A673 (cell line): ENCODE results near the gene ADAMTS3. TPM values are rescaled to one million over a fixed set of nuclear protein-coding genes. Genes with fewer than 3 reads are reported as not detected.
A peak's percentile ranks its signal among the peaks of the same experiment; 100 is the strongest.

Experiments
- BruUV-seq: library from RNA; stranded (reverse); fragments of 400-500 nt; replicated peaks from 2 replicates; lab custom pipeline; 2021; lab: Mats Ljungman, UMichigan
- CTCF ChIA-PET: fragments of 300-600 bp; sonication (Branson Sonifier 250); formaldehyde crosslinking; loops from one replicate; lab custom pipeline; 2022; ENCODE audit warnings: antibody characterized with exemption; lab: Charles Lee
- POLR2A ChIA-PET: fragments of 300-600 bp; sonication (Branson Sonifier 250); formaldehyde crosslinking; loops from one replicate; lab custom pipeline; 2022; ENCODE audit warnings: antibody characterized with exemption; ENCODE audit not compliant: low non-redundant PET; lab: Charles Lee
- DNase-seq: peaks from one replicate; pipeline ENCODE4 v3.0.0-alpha.2; 2015; ENCODE audit warnings: low spot score
- H3K27ac ChIP-seq: fragments of 200-600 bp; sonication (generic); 2 replicates; pipeline ENCODE4 v1.5.1; 2016; ENCODE audit warnings: mixed run types, low read depth, mild to moderate bottlenecking, mixed read lengths, antibody characterized with exemption, low read length; ENCODE audit not compliant: poor library complexity, severe bottlenecking
- H3K27me3 ChIP-seq: fragments of 200-600 bp; sonication (generic); replicated peaks from 2 replicates; pipeline ENCODE4 v1.6.1; 2017; ENCODE audit warnings: mixed run types, low read depth, mild to moderate bottlenecking, mixed read lengths, antibody characterized with exemption, low read length; ENCODE audit not compliant: insufficient read depth, poor library complexity
- H3K36me3 ChIP-seq: fragments of 200-600 bp; sonication (generic); 2 replicates; pipeline ENCODE4 v1.6.1; 2016; ENCODE audit warnings: mixed run types, mild to moderate bottlenecking, mixed read lengths, antibody characterized with exemption, low read length; ENCODE audit not compliant: insufficient read depth, poor library complexity, severe bottlenecking
- H3K4me1 ChIP-seq: fragments of 200-600 bp; sonication (generic); 2 replicates; pipeline ENCODE4 v1.6.1; 2017; ENCODE audit warnings: mixed run types, mild to moderate bottlenecking, mixed read lengths, antibody characterized with exemption, low read length; ENCODE audit not compliant: insufficient read depth, poor library complexity, severe bottlenecking
- H3K4me3 ChIP-seq: fragments of 200-600 bp; sonication (generic); 2 replicates; pipeline ENCODE4 v1.5.1; 2016; ENCODE audit warnings: low read depth, mixed run types, mild to moderate bottlenecking, mixed read lengths, low read length; ENCODE audit not compliant: poor library complexity, severe bottlenecking
- H3K9me3 ChIP-seq: fragments of 200-600 bp; sonication (generic); 2 replicates; pipeline ENCODE4 v1.6.1; 2016; ENCODE audit warnings: mixed run types, low read depth, mild to moderate bottlenecking, mixed read lengths, antibody characterized with exemption, low read length; ENCODE audit not compliant: poor library complexity, severe bottlenecking
- EZH2 ChIP-seq: fragments of 200-600 bp; sonication (generic); IDR thresholded peaks from 2 replicates; pipeline ENCODE4 v1.6.1; 2017; ENCODE audit warnings: borderline replicate concordance, low read depth, mild to moderate bottlenecking, mixed read lengths, antibody characterized with exemption, low read length; ENCODE audit not compliant: poor library complexity, severe bottlenecking
- intact Hi-C: fragments of 100-400 bp; cut with micrococcal nuclease; formaldehyde crosslinking; loops from one replicate; pipeline ENCODE4 v1.10.0; 2022; ENCODE audit not compliant: unreplicated experiment
- total RNA-seq: library from RNA; stranded (reverse); gene quantifications from 2 replicates; pipeline ENCODE4 v1.2.3, GENCODE V29; 2021
- TF ChIP-seq, protein P1 (sequence below): fragments of 300-800, 200-600 bp; sonication (generic); conservative IDR thresholded peaks from 2 replicates; pipeline ENCODE4 v1.5.1; 2017; ENCODE audit warnings: low read depth, mild to moderate bottlenecking, antibody characterized with exemption, low read length, moderate library complexity, mixed read lengths

The ADAMTS3 gene
- total RNA-seq, 1 experiment from 2014 or later = 0.17 TPM

- Histone ChIP-seq H3K27me3 (no peaks in the 10 kb centered on the region), H3K4me1 (no peaks in the 10 kb centered on the region), H3K27ac (no peak overlapping the region), H3K9me3 (no peaks in the 10 kb centered on the region), H3K4me3 (no peak overlapping the region), H3K36me3 (no peaks in the 10 kb centered on the region)
- ChIA-PET POLR2A (no interaction called here), CTCF (no interaction called here)
- intact Hi-C loops = no loop called here
- TF ChIP-seq, protein P1, sequence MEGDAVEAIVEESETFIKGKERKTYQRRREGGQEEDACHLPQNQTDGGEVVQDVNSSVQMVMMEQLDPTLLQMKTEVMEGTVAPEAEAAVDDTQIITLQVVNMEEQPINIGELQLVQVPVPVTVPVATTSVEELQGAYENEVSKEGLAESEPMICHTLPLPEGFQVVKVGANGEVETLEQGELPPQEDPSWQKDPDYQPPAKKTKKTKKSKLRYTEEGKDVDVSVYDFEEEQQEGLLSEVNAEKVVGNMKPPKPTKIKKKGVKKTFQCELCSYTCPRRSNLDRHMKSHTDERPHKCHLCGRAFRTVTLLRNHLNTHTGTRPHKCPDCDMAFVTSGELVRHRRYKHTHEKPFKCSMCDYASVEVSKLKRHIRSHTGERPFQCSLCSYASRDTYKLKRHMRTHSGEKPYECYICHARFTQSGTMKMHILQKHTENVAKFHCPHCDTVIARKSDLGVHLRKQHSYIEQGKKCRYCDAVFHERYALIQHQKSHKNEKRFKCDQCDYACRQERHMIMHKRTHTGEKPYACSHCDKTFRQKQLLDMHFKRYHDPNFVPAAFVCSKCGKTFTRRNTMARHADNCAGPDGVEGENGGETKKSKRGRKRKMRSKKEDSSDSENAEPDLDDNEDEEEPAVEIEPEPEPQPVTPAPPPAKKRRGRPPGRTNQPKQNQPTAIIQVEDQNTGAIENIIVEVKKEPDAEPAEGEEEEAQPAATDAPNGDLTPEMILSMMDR = no peak
- no peak for TF ChIP-seq EZH2
- no TSS peak for BruUV-seq
- DNase-seq = no peak
Observed at GRCh38 chr4:72330381-72330780, 238.6 kb downstream of the ADAMTS3 start.

GRCh38 chr4:72326692-72327632 lies 242.1 kb downstream of the ADAMTS3 start:
- TF ChIP-seq, protein P1 = peak; percentile 59
- no peak for TF ChIP-seq EZH2
- Histone ChIP-seq H3K27me3 (no peaks in the 10 kb centered on the region), H3K36me3 (no peaks in the 10 kb centered on the region), H3K4me3 (no peak overlapping the region), H3K4me1 (no peaks in the 10 kb centered on the region), H3K27ac (no peak overlapping the region), H3K9me3 (no peaks in the 10 kb centered on the region)
- intact Hi-C loops = loop anchor here (5.0 kb wide), 1 partner anchor 140 kb away; no protein-coding TSS in a partner anchor
- no TSS peak for BruUV-seq
- ChIA-PET CTCF (interaction anchor here (1.1 kb wide), 1 partner anchor 501 kb away, joined by 3 read pairs; no protein-coding TSS in a partner anchor), POLR2A (no interaction called here)
- peak; percentile 28 for DNase-seq

DNA sequence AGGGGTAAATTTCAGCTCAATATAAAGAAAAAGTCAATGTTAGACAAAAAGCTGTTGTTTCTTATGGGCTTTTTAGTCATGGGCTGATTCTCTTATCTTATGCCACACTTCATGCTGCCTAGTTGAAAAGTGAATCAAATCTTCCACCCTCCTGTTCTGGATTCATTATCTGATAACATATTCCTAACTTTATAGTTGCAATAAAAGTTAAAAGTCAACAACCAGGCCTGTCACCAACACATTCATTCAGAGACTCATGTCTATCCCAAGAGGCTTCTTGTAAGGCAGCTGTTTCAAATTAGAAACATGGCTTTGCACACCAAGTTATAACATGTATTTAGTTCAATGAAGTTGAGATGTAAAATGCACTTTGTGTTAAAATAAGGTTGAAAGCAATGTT lies 243.8 kb downstream of the ADAMTS3 start:
- no peaks in the 10 kb centered on the region for H3K36me3 ChIP-seq
- TF ChIP-seq, protein P1 = no peak
- ChIA-PET CTCF (no interaction called here), POLR2A (no interaction called here)
- H3K27me3 ChIP-seq = no peaks in the 10 kb centered on the region
- no peak overlapping the region for H3K4me3 ChIP-seq
- no peak overlapping the region for H3K27ac ChIP-seq
- no peaks in the 10 kb centered on the region for H3K4me1 ChIP-seq
- H3K9me3 ChIP-seq = no peaks in the 10 kb centered on the region
- BruUV-seq = no TSS peak
- no peak for DNase-seq
- intact Hi-C loops = loop anchor here (5.0 kb wide), 1 partner anchor 142 kb away; no protein-coding TSS in a partner anchor
